Ascending aorta (tissue), 2 donors: ENCODE measurements around the gene PSME3. TPM values are rescaled to one million over a fixed set of nuclear protein-coding genes. Genes with fewer than 3 reads are reported as not detected.

ENCODE experiments used
- DNase-seq, 2 donors: peaks; one replicate each; pipeline ENCODE4 v3.0.0-alpha.2; 2019; ENCODE audit warnings: low spot score in 2 of 2
- H3K27ac ChIP-seq, 2 donors: fragments of 200-600 bp; sonication (generic); one replicate each; pipeline ENCODE4 v1.5.1; 2016 to 2017; ENCODE audit warnings: mild to moderate bottlenecking in 1 of 2
- H3K27me3 ChIP-seq: fragments of 200-600 bp; sonication (generic); one replicate; pipeline ENCODE4 v1.5.1; 2017
- H3K36me3 ChIP-seq, 2 donors: fragments of 200-600 bp; sonication (generic); one replicate each; pipeline ENCODE4 v1.5.1; 2016
- H3K4me1 ChIP-seq, 2 donors: fragments of 200-600 bp; sonication (generic); one replicate each; pipeline ENCODE4 v1.5.1; 2016 to 2017; ENCODE audit warnings: mild to moderate bottlenecking in 1 of 2
- H3K4me3 ChIP-seq, 2 donors: fragments of 200-600 bp; sonication (generic); one replicate each; pipeline ENCODE4 v1.5.1; 2016 to 2017; ENCODE audit warnings: mild to moderate bottlenecking in 1 of 2
- H3K9me3 ChIP-seq, 2 donors: fragments of 200-600 bp; sonication (generic); one replicate each; pipeline ENCODE4 v1.5.1; 2016
- intact Hi-C: fragments of 100-400 bp; cut with DNase I; formaldehyde crosslinking; loops from one replicate; pipeline ENCODE4 v1.15.1; 2023
- total RNA-seq: library from RNA; depleted of rRNA; stranded (reverse); fragments of >200 nt; gene quantifications from one replicate; pipeline ENCODE4 v1.1.0, GENCODE V29; 2016
- TF ChIP-seq, protein P1 (sequence below), 3 experiments: fragments of 200-600 bp in 2 of 3; fragments of 450-650 bp in 1 of 3; sonication (generic) in 2 of 3; IDR thresholded peaks; one replicate each; pipeline ENCODE4 v1.5.1; 2016 to 2019; ENCODE audit warnings: antibody characterized with exemption in 3 of 3, mild to moderate bottlenecking in 1 of 3, moderate library complexity in 1 of 3

The PSME3 gene
- total RNA-seq, 1 donor from 2014 or later, result 29.7 TPM

DNA sequence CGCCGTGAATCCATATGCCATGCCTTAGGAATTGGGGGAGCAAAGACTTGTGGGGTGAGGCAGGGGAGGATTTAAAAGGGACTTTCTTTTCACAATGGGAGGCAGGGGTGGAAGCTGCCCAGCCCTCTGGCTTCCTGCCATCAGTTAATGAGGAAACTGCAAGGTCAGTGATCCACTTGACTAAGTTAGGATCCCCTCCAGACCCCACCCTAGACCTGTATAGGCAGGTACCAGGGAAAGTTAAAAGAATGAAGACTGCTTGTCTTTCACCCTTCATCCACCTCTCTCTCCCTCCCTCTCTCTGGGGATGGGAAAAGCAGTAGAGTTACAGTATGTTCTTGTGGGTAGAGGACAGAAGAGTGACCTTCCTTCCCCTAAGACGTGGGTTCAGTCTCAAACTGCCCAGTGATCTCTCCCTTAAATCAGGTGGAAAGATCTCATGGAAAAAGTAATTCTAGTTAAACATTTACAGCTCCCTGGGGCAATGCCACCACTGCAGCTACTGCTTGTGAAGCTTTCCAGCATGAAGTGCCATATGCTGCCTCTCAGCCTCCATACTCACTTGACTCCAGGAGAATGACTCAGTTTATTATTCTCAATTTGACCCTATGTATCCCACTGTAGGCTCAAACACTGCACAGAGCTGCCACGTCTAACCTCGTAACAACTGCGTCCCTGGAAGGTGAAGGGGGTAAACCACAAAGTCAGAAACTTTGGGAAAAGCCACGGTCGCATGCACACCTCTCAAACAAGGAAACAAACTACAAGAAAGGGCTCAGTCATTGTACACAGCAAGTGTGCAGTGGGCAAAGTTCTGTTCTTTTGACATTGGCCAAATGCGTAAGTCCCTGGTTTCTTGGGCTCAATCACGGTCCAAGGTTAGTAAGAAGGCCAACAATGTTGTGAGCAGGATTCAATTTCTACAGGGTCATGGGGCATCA is 35.9 kb upstream of the PSME3 start:
- intact Hi-C loops, result no loop called here
- no peak for DNase-seq
- H3K9me3 ChIP-seq, result no peaks in the 10 kb centered on the region
- peaks cover 3 to 12% of the 10 kb centered on the region in 2 donors for H3K4me1 ChIP-seq
- TF ChIP-seq, protein P1, sequence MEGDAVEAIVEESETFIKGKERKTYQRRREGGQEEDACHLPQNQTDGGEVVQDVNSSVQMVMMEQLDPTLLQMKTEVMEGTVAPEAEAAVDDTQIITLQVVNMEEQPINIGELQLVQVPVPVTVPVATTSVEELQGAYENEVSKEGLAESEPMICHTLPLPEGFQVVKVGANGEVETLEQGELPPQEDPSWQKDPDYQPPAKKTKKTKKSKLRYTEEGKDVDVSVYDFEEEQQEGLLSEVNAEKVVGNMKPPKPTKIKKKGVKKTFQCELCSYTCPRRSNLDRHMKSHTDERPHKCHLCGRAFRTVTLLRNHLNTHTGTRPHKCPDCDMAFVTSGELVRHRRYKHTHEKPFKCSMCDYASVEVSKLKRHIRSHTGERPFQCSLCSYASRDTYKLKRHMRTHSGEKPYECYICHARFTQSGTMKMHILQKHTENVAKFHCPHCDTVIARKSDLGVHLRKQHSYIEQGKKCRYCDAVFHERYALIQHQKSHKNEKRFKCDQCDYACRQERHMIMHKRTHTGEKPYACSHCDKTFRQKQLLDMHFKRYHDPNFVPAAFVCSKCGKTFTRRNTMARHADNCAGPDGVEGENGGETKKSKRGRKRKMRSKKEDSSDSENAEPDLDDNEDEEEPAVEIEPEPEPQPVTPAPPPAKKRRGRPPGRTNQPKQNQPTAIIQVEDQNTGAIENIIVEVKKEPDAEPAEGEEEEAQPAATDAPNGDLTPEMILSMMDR (IDR thresholded peaks at IDR 0.05), result no peak
- H3K4me3 ChIP-seq, result peak overlapping the region; percentile 59 to 78
- no peak overlapping the region for H3K27ac ChIP-seq
- peaks cover 0 to 16% of the 10 kb centered on the region in 2 donors for H3K36me3 ChIP-seq
- no peaks in the 10 kb centered on the region for H3K27me3 ChIP-seq

- H3K36me3 ChIP-seq, result peaks cover 0 to 16% of the 10 kb centered on the region in 2 donors
- peak overlapping the region in 1 of 2 donors; percentile 45 for H3K27ac ChIP-seq
- intact Hi-C loops, result no loop called here
- peak overlapping the region; percentile 59 to 78 for H3K4me3 ChIP-seq
- no peaks in the 10 kb centered on the region for H3K9me3 ChIP-seq
- no peaks in the 10 kb centered on the region for H3K27me3 ChIP-seq
- no peak for DNase-seq
- H3K4me1 ChIP-seq, result peaks cover 3 to 12% of the 10 kb centered on the region in 2 donors
- TF ChIP-seq, protein P1 (IDR thresholded peaks at IDR 0.05), result no peak
Observed at GRCh38 chr17:42798011-42798382, 35.2 kb upstream of the PSME3 start.

DNA sequence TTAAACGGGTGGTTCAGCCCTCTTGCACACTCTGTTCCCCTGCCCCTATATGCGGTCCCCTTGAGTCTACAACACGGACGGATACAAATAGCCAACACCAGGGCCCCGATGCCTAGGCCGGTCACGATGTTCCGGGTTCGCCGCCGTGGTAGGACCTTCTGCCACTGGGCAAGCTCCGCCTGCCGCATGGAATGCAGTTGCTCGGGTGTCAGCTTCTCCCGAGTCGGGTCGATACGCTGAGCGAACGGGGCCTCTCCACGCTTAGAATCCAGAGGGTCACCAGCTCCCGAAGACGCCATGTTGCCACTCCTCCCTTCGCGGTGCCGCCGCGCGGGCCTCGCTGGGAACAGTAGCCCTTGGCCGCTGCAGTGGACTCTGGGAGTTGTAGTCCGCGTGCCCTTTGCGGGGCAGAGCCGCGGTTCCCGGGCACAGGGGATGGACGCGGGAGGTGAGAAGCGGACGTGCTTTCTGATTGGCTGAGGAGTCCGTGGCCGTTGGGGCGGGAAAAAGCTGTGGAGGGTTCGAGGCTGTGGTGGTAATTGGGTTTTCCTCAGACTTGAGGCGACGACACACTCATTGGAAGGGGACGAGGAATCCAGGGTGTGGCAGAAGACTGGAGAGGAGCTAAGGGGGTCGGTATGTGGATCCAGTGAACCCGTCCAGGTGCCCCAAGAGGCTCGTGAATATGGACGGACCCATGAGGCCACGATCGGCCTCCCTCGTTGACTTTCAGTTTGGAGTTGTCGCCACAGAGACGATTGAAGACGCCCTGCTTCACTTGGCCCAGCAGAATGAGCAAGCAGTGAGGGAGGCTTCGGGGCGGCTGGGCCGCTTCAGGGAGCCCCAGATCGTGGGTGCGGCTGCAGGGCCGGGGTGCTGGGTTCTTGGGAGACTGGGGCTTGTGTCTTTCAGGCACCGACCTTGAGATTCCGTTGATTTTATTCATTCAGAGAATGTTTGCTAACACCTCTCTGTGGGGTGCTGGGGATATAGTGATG is 34.5 kb upstream of the PSME3 start, which contains the start of the genes CNTD1 and COA3:
Gene CNTD1, plus strand, starts transcription at position 479 of the 998 bp plus-strand sequence. Its CDS starts 207 bp downstream, at position 686.
Gene COA3, minus strand, starts transcription at position 322 of the 998 bp plus-strand sequence. Its CDS starts 23 bp downstream, at position 299.
- H3K4me1 ChIP-seq, result peaks cover 3 to 12% of the 10 kb centered on the region in 2 donors
- no peaks in the 10 kb centered on the region for H3K27me3 ChIP-seq
- peak; percentile 39 to 92 for DNase-seq
- H3K36me3 ChIP-seq, result peaks cover 0 to 16% of the 10 kb centered on the region in 2 donors
- peak within 1 kb of the TSS; percentile 59 to 78 for H3K4me3 ChIP-seq
- H3K9me3 ChIP-seq, result no peaks in the 10 kb centered on the region
- TF ChIP-seq, protein P1 (IDR thresholded peaks at IDR 0.05), result no peak
- peak within 1 kb of the TSS in 1 of 2 donors; percentile 45 for H3K27ac ChIP-seq
- intact Hi-C loops, result no loop called here

DNA sequence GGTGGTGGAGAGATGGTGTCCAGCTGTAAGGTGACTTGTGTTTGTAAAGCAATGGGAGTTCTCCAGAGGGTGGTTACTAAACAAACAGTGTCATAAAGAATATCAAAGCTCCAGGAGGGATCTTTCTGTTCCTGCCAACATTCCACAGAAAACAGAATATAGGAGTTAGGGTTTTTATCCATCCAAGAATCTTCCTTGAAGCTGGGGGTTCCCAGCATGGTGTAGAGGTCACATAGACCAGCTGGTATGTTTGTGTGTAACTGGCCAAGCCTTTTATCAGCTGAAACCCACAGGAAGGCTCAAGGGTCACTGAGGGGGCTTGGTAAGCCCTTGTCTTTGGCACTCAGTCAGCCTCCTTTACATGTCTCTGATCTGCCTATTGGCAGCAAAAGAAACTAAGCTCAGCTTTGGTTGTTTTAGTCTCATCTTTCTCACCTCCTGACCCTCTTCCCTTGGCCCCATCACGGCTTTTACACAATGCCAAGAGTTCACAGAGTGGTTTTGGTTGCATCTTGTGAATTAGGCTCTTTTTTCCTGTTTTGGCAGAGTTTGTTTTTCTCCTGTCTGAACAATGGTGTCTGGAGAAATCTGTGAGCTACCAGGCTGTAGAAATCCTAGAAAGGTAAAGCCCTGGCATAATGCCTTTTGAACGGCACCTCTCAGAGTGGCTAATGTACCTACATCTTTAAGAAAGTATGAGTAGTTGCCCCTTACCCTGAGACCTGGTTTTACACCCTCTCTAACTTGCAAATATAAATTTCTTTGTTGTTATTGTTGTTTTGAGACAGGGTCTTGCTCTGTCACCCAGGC is 29.9 kb upstream of the PSME3 start:
- H3K9me3 ChIP-seq, result no peaks in the 10 kb centered on the region
- TF ChIP-seq, protein P1 (IDR thresholded peaks at IDR 0.05), result no peak
- peaks cover 3 to 4% of the 10 kb centered on the region in 2 donors for H3K4me1 ChIP-seq
- no peak overlapping the region for H3K27ac ChIP-seq
- no peak overlapping the region for H3K4me3 ChIP-seq
- H3K36me3 ChIP-seq, result no peaks in the 10 kb centered on the region
- no peak for DNase-seq
- intact Hi-C loops, result no loop called here
- no peaks in the 10 kb centered on the region for H3K27me3 ChIP-seq
